HG02938 (cell line): Measurements from ENCODE around the gene RFX3.

ENCODE experiments used
- ATAC-seq: cut with Tn5 transposase; IDR thresholded peaks from one replicate; pipeline ENCODE4 v1.9.1; 2021; ENCODE audit warnings: mild to moderate bottlenecking, moderate library complexity; ENCODE audit not compliant: unreplicated experiment

Gene RFX3

DNA sequence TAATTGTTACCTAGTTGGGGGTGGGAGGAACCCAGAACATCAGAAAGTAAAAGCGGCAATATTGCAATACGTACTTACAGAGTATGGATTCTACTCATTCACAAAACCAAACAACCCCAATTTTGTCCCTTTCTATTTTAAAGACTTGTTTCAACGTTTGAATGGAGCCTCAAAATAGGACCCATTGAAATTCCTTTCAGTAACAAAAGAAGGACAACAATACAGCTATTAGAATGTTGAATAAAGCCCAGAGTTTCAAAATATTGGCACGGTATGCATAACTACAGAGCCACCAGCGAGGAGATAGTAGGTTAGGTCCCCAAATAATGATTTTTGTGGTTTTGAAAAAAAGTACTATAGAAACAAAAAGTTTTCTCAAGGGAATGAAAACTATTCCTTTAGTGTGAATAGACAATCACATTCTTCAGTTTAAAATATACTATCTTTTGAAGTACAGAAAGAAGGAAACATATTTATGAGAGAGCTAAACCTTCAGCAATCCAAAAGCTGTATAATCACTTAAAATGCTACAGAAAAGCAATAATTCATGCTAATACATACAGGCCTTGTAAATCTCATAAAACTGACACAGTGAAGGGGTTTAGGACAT is 235.5 kb downstream of the RFX3 start:
- no peak for ATAC-seq

- no peak for ATAC-seq
Measured at GRCh38 chr9:3288686-3289085, 237.1 kb downstream of the RFX3 start.

DNA sequence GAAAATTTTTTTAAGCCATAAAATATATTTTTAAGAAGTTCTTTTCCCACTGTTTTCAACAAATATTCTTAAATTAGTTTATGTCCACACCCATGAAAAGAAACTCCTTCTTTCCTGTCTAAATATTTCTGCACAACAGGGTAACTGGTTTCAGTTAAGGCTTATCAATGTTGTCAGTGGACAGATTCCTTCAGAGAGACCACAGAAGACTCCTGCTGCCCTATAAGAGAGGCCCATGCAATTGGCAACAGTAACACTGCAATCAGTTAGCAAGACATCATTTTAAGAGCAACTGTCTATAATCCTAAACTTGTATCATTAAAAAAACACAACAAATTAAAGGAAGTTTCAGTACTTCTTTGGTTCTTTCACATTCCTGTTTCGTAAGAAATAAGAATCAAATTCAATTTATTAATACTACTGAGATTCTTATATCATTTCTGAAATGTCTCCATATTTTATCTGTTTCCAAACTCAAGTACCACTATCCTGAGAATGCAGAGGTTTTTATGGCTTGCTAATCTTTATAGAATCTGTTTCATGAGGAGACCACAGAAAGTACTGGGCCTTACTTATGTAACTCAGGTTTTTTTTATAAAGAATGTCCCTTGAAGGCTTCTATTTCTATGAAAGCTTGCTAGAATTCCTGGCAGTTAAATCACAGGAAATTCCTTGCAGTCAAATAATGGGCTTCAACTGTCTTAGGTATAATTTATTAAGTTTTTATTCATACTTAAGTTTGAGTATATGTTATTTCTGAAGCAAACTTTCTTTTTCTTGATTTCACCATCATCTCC is 240.2 kb downstream of the RFX3 start:
- no peak for ATAC-seq

DNA sequence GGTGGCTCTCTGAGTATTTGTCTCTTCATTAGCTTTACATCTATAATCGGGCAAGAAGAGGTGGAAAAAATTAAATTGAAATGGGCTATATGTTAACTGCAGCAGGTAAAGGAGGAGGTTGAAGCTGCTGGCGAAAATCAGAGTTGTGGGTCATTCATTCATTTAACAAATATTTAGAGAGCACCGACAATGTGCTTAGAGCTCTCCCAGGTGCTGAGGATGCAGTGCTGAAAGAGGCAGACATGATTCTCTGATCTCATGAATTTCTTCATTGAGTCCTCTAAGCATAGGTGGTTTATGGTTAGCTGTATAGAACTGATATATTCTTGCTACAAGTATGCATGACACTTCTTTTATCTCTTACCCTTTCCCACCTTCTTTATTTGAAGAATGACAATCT is 243.4 kb downstream of the RFX3 start:
- ATAC-seq: no peak

GRCh38 chr9:3281399-3281798 is 244.4 kb downstream of the RFX3 start:
- peak; percentile 75 for ATAC-seq

DNA sequence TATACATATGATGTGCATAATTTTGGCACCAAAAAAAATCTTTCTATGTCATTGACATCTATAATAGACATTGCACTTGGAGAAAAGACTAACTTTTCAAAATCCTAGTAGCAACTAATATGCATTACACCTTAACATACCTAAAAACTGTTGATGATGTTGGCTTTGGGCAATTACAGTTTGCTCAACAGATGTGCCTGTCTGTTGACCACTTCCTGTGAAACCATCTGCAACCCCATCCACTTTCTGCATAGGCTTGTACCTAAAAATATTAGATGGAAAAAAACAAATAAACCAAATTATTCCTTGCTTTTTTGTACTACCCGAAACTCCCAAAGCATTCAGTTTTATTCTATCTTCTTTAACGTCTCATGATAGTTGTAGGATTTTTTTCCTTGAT is 248.6 kb downstream of the RFX3 start:
- peak; percentile 47 for ATAC-seq

DNA sequence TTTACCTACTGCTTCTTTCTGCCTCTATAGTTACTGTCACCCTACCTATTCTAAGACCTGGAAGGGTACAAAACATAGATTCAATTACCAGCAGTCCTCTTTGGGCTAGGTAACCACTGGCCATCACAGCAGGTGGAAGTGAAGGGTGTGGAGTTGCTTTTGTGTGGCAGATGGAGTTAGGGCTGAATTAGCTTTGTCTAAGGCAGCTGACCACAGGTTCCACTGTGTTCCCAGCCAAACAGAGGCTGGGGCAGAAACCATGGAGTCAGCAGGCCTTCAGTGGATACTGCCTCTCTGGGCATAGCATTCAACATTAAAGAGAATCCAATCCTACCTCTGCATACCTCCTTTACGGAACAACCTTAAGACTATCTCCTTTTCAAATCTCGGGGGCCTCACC is 254.2 kb downstream of the RFX3 start:
- no peak for ATAC-seq

DNA sequence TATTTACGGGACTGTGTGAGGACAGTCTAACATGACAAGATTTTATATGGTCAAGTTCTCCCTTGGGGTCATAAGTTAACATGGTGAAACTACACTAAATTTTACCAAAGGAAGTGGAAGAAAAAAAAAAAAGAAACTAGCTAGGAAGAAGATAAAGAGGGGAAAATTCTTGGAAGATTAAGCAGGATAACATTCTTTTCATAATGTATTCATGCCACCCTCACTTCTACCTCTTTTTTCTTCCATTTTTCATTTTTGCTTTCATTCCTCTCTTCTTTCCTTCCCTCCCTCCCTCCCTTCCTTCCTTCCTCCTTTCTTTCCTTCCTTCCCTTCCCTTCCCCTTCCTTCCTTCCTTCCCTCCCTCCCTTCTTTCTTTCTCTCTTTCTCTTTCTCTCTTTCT is 254.6 kb downstream of the RFX3 start:
- no peak for ATAC-seq

- no peak for ATAC-seq
Measured at GRCh38 chr9:3268223-3268622, 257.6 kb downstream of the RFX3 start.

GRCh38 chr9:3263698-3264097 is 262.1 kb downstream of the RFX3 start:
- no peak for ATAC-seq

- ATAC-seq: no peak
Measured at GRCh38 chr9:3262826-3263529, 262.8 kb downstream of the RFX3 start.

- no peak for ATAC-seq
Measured at GRCh38 chr9:3261484-3261883, 264.3 kb downstream of the RFX3 start.

DNA sequence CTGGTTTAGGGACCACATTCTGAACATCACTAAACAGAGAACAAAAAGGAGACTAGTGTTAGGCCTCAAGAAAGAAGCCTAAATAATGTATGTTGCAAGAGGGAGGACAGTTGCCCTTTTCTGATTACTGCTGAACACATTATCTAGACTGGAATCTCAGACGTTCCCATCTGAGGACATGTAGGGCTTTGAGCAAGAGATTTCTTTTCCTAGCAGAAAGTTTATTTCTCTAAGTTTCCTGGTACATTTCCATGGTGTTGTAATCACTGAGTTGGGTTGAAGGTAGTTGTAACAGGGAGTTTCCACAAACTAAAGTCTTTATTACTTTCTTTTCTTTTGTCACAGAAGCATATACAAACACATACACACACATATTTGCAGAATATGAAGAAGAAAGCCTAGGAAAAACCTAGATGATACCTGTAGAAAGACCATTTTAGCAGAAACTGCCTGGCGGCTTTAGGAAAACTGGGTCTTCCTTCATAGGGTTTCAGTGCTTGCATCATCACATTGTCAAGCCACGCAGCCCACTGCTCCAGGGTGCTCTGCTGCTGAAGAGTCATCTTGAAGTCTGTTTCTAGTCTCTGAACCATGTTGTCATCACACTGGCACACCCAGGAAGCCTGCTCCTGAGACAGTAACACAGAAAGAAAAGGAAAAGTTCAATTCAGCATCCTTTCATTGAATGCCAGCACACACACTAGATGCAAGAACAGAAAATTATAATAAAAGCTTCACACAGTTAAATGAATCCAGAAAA is 269.1 kb downstream of the RFX3 start:
- ATAC-seq: no peak

DNA sequence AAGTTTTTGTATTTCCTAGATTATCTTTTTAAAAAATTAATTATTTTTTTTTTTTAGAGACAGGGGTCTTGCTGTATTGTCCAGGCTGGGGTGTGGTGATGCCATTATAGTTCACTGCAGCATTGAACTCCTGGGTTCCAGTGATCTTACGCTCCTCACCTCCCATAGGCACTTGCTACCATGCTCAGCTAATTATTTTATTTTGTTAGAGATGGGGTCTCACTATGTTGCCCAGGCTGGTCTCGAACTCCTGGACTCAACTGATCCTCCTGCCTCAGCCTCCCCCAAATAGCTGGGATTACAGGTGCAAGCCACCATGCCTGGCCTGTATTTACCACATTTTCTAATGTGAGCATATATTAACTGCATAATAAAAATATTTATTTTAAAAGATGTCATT is 274.5 kb downstream of the RFX3 start:
- ATAC-seq: no peak

GRCh38 chr9:3250741-3251140 is 275.1 kb downstream of the RFX3 start:
- ATAC-seq: no peak

DNA sequence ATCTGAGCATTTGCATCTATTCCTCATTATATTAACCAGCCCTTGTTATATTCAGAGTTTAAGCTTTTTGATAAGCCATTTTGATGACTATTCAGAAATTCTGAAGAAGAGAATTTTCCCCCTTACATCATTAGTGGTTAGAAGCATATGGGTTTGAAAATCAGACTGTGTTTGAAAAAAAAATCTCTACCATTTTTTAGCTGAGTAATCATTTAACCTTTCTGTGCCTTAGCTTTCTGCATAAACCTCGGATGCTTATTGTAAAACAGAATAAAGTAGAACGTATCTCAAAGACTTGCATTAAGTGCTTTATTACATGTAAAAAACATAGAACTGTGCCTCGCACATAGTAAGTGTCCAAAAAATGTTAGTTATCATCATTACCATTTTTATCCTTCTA is 278.6 kb downstream of the RFX3 start:
- ATAC-seq: no peak

- ATAC-seq: no peak
Measured at GRCh38 chr9:3246241-3246640, 279.6 kb downstream of the RFX3 start.

- ATAC-seq: peak; percentile 89
Measured at GRCh38 chr9:3244963-3245653, 280.7 kb downstream of the RFX3 start.

GRCh38 chr9:3243683-3244082 is 282.1 kb downstream of the RFX3 start:
- ATAC-seq: no peak

- no peak for ATAC-seq
Measured at GRCh38 chr9:3241290-3241689, 284.5 kb downstream of the RFX3 start.
